GM12874 (cell line): ENCODE results near the gene MB.

ENCODE experiments used
- CTCF ChIP-seq: IDR thresholded peaks from 2 replicates; pipeline ENCODE4 v1.5.1; 2011; ENCODE audit warnings: low read depth, mild to moderate bottlenecking, control low read depth, low read length, moderate library complexity; ENCODE audit not compliant: insufficient read depth

The MB gene

GRCh38 chr22:35576671-35577070, 40.5 kb downstream of the MB start:
- no peak for TF ChIP-seq CTCF

- 0 out of 2 replicates have a peak, but pooled peaks have one; percentile 14 for TF ChIP-seq CTCF
Measured at GRCh38 chr22:35575116-35575748, 41.9 kb downstream of the MB start.

- no peak for TF ChIP-seq CTCF
Measured at GRCh38 chr22:35572556-35572955, 44.6 kb downstream of the MB start.

- TF ChIP-seq CTCF = no peak
Measured at GRCh38 chr22:35570686-35571194, 46.4 kb downstream of the MB start.

GRCh38 chr22:35569916-35570315, 47.2 kb downstream of the MB start:
- TF ChIP-seq CTCF = no peak

- no peak for TF ChIP-seq CTCF
Measured at GRCh38 chr22:35568751-35569739, 48.1 kb downstream of the MB start.

GRCh38 chr22:35567351-35568141, 49.6 kb downstream of the MB start:
- no peak for TF ChIP-seq CTCF
